HFFc6 (cell line): Measurements from ENCODE around the gene NT5M. TPM values are rescaled to one million over a fixed set of nuclear protein-coding genes. Genes with fewer than 3 reads are reported as not detected.
A peak's percentile ranks its signal among the peaks of the same experiment; 100 is the strongest.

ENCODE experiments used
- DNase-seq: peaks from one replicate; pipeline ENCODE4 v3.0.0-alpha.2; 2018
- H3K27ac Mint-ChIP-seq: 2 replicates; pipeline ENCODE4 v1.8.0; 2020; ENCODE audit warnings: mild to moderate bottlenecking, mixed read lengths
- H3K27me3 Mint-ChIP-seq: 2 replicates; pipeline ENCODE4 v1.8.0; 2021; ENCODE audit warnings: mild to moderate bottlenecking, moderate library complexity, mixed read lengths; ENCODE audit not compliant: insufficient read depth
- H3K36me3 Mint-ChIP-seq: 2 replicates; pipeline ENCODE4 v1.8.0; 2021; ENCODE audit warnings: low read depth, mixed read lengths
- H3K4me1 Mint-ChIP-seq: 2 replicates; pipeline ENCODE4 v1.8.0; 2020; ENCODE audit warnings: low read depth, mixed read lengths
- H3K4me3 Mint-ChIP-seq: 2 replicates; pipeline ENCODE4 v1.8.0; 2020; ENCODE audit warnings: mild to moderate bottlenecking, moderate library complexity, mixed read lengths
- H3K9me3 Mint-ChIP-seq: 2 replicates; pipeline ENCODE4 v1.8.0; 2020; ENCODE audit warnings: mild to moderate bottlenecking, mixed read lengths
- total RNA-seq, 6 experiments: library from RNA; stranded (reverse); fragmentation: NEBNext Ultra II Directional; extraction: Animal tissue kit (Norgen Biotek cat#: 25700); gene quantifications; 2 replicates in 1 of 6; 3 replicates in 5 of 6; pipeline ENCODE4 v1.2.3, GENCODE V29; 2021
- TF ChIP-seq, protein P1 (sequence below): fragments of 200-600 bp; sonication (generic); IDR thresholded peaks from 2 replicates; pipeline ENCODE4 v1.5.0; 2021; ENCODE audit warnings: antibody characterized with exemption, mild to moderate bottlenecking

The NT5M gene
- total RNA-seq, 6 experiments from 2014 or later: 0.20 to 0.83 (median 0.60) TPM

- H3K9me3 Mint-ChIP-seq: peaks cover 17% of the 10 kb centered on the region
- DNase-seq: no peak
Measured at GRCh38 chr17:17355426-17355825, 52.3 kb downstream of the NT5M start.

DNA sequence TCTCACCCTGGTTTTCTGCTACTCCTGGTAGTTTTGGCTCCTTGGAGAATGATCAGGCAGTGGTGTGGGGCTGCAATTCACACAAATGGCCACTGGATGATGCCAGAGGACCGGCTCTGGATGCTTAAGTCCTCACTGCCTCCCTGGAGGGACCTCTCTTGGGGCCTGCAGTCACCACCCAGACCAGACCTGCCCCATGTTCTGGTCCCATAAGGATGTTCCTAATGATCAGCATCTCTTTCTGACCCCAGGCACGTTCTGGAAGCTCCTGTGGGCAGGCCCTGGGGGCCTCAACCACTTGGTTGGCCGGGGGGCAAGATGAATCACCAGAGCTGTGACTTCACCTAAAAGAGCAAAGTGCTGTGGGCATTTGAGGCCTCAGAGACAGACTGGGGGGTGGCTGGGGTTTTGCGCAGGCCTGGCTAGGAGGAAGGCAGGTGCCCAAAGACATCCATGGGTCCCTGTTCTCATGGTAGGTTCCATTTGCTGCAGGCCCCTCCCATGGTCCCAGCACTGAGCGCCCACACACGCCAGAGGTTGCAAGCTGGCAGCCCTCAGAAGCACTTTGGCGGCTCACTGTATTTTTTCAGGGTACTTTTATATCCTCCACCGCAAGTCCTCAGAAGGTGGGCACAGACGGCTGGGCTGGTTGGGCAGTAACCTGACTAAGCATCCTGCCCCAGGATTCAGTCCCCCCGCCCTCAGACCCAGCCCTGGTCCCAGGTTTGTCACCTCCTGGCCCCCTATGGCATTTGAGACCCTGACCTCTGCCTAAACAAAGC, 53.2 kb downstream of the NT5M start:
- Mint-ChIP-seq H3K36me3 (peaks cover 14% of the 10 kb centered on the region), H3K4me3 (no peak overlapping the region), H3K27me3 (peaks cover 17% of the 10 kb centered on the region), H3K4me1 (peaks cover 20% of the 10 kb centered on the region), H3K27ac (no peak overlapping the region), H3K9me3 (peaks cover 22% of the 10 kb centered on the region)
- TF ChIP-seq, protein P1, sequence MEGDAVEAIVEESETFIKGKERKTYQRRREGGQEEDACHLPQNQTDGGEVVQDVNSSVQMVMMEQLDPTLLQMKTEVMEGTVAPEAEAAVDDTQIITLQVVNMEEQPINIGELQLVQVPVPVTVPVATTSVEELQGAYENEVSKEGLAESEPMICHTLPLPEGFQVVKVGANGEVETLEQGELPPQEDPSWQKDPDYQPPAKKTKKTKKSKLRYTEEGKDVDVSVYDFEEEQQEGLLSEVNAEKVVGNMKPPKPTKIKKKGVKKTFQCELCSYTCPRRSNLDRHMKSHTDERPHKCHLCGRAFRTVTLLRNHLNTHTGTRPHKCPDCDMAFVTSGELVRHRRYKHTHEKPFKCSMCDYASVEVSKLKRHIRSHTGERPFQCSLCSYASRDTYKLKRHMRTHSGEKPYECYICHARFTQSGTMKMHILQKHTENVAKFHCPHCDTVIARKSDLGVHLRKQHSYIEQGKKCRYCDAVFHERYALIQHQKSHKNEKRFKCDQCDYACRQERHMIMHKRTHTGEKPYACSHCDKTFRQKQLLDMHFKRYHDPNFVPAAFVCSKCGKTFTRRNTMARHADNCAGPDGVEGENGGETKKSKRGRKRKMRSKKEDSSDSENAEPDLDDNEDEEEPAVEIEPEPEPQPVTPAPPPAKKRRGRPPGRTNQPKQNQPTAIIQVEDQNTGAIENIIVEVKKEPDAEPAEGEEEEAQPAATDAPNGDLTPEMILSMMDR: peak; percentile 99
- peak; percentile 72 for DNase-seq

More at GRCh38 chr17:17355426-17355825, 52.3 kb downstream of the NT5M start:
- Mint-ChIP-seq H3K27ac (no peak overlapping the region), H3K36me3 (peaks cover 10% of the 10 kb centered on the region), H3K4me1 (peaks cover 21% of the 10 kb centered on the region), H3K4me3 (no peak overlapping the region), H3K27me3 (peaks cover 13% of the 10 kb centered on the region)
- TF ChIP-seq, protein P1: no peak

DNA sequence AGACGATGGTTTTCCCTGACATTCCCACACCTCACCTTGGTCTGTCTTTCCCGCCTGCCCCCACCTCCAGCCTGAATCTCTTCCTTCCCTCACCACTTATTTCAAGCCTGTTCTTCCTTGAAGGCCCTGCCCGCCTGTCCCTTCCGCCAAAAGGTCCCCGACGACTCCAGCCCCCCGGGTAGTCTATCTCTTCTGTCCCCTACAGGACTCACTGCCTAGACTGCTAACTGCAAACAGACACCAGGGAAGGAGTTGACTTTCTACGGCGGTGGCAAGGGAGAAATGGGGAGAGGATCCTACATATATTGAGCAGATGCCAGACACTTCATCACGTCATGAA, 53.7 kb downstream of the NT5M start:
- H3K9me3 Mint-ChIP-seq: peaks cover 22% of the 10 kb centered on the region
- H3K36me3 Mint-ChIP-seq: peaks cover 14% of the 10 kb centered on the region
- H3K27ac Mint-ChIP-seq: no peak overlapping the region
- peaks cover 18% of the 10 kb centered on the region for H3K4me1 Mint-ChIP-seq
- H3K4me3 Mint-ChIP-seq: no peak overlapping the region
- DNase-seq: no peak
- TF ChIP-seq, protein P1: no peak
- peaks cover 20% of the 10 kb centered on the region for H3K27me3 Mint-ChIP-seq

DNA sequence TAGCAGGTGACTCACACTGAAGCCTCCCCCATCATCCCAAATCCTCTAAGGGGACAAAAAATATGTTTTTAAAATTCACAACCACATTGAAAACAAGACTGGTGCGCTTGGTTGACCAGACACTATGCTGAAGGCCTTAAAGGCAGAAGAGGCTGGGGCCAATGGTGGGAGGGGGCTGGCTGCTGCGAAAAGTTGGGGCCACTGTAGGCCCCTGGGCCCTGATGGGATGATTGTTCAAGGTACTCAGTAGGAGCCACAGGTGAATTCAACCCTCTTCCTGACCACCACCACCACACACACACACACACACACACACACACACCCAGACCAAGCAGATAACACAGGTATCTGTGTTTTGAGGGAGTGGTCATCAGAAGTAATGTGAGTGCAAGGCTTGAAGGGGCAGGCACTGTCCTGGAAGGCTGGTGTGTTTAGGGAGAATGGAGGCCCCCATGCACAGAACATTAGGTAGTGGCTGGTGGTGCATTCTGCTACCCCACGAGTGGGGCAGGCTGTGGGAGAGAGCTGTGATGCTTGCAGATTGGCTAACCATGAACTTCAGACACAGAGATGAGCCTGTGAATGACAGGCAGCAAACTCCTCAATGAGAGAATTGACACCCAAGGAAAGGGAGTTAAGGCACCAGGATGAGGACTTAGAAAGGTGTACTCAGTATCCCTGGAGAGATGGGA, 55.0 kb downstream of the NT5M start:
- TF ChIP-seq, protein P1: no peak
- H3K27me3 Mint-ChIP-seq: peaks cover 24% of the 10 kb centered on the region
- no peak overlapping the region for H3K27ac Mint-ChIP-seq
- H3K4me1 Mint-ChIP-seq: peaks cover 8% of the 10 kb centered on the region; the same call in 1 of the 2 replicates
- H3K9me3 Mint-ChIP-seq: peaks cover 22% of the 10 kb centered on the region
- no peak overlapping the region for H3K4me3 Mint-ChIP-seq
- DNase-seq: no peak
- peaks cover 14% of the 10 kb centered on the region for H3K36me3 Mint-ChIP-seq

- Mint-ChIP-seq H3K27ac (no peak overlapping the region), H3K4me1 (peaks cover 8% of the 10 kb centered on the region; the same call in 1 of the 2 replicates), H3K27me3 (peaks cover 29% of the 10 kb centered on the region), H3K4me3 (no peak overlapping the region), H3K36me3 (peaks cover 14% of the 10 kb centered on the region), H3K9me3 (peaks cover 22% of the 10 kb centered on the region)
- no peak for DNase-seq
- TF ChIP-seq, protein P1: no peak
Measured at GRCh38 chr17:17358866-17359265, 55.7 kb downstream of the NT5M start.
